ENCODE results near the gene EPHB6. TPM values are rescaled to one million over a fixed set of nuclear protein-coding genes. Genes with fewer than 3 reads are reported as not detected.

Gene EPHB6
- polyA plus RNA-seq, 1 donor from 2014 or later = 25.3 TPM

- TF ChIP-seq EZH2 (IDR thresholded peaks at IDR 0.05; ENCODE audit: borderline replicate concordance, insufficient read depth, low read length, poor library complexity, severe bottlenecking) (no peak), POLR2AphosphoS5 (IDR thresholded peaks at IDR 0.05) (no peak)
- Histone ChIP-seq H3F3A (ENCODE audit: insufficient read depth, low read length, poor library complexity, severe bottlenecking) (no peaks in the 10 kb centered on the region), H3K9me2 (ENCODE audit: insufficient read depth, low read length) (no peaks in the 10 kb centered on the region), H3K27me3 (ENCODE audit: insufficient read depth, low read depth, low read length) (no peaks in the 10 kb centered on the region), H3K9ac (ENCODE audit: low read length) (no peak overlapping the region), H4K20me1 (ENCODE audit: insufficient read depth) (no peaks in the 10 kb centered on the region), H3K36me3 (ENCODE audit: insufficient read depth, low read length) (no peaks in the 10 kb centered on the region), H3K27ac (ENCODE audit: low read length) (no peak overlapping the region), H2AFZ (ENCODE audit: low read depth, low read length) (no peak overlapping the region), H3K9me3 (ENCODE audit: low read length) (no peaks in the 10 kb centered on the region), H3K4me2 (ENCODE audit: low read length) (no peak overlapping the region), H3K4me3 (ENCODE audit: low read length) (no peak overlapping the region), H3K79me2 (replicated peaks; ENCODE audit: insufficient read depth, low read length) (no peaks in the 10 kb centered on the region)
These were observed 8.0 kb downstream of the EPHB6 start for GRCh38 chr7:142862786-142863400.

- no peaks in the 10 kb centered on the region for H3F3A ChIP-seq (ENCODE audit: insufficient read depth, low read length, poor library complexity, severe bottlenecking)
- H3K9me3 ChIP-seq (ENCODE audit: low read length) = no peaks in the 10 kb centered on the region
- no peaks in the 10 kb centered on the region for H3K79me2 ChIP-seq (replicated peaks; ENCODE audit: insufficient read depth, low read length)
- H3K9ac ChIP-seq (ENCODE audit: low read length) = no peak overlapping the region
- no peaks in the 10 kb centered on the region for H3K36me3 ChIP-seq (ENCODE audit: insufficient read depth, low read length)
- no peak overlapping the region for H3K27ac ChIP-seq (ENCODE audit: low read length)
- no peaks in the 10 kb centered on the region for H3K9me2 ChIP-seq (ENCODE audit: insufficient read depth, low read length)
- no peaks in the 10 kb centered on the region for H4K20me1 ChIP-seq (ENCODE audit: insufficient read depth)
- no peaks in the 10 kb centered on the region for H3K27me3 ChIP-seq (ENCODE audit: insufficient read depth, low read depth, low read length)
- H3K4me3 ChIP-seq (ENCODE audit: low read length) = no peak overlapping the region
- no peak overlapping the region for H2AFZ ChIP-seq (ENCODE audit: low read depth, low read length)
- no peak overlapping the region for H3K4me2 ChIP-seq (ENCODE audit: low read length)
- TF ChIP-seq CTCF (IDR thresholded peaks at IDR 0.05; ENCODE audit: poor library complexity, severe bottlenecking) (no peak), TAF1 (IDR thresholded peaks at IDR 0.05; ENCODE audit: low read depth) (no peak), POLR2AphosphoS5 (IDR thresholded peaks at IDR 0.05) (no peak), RAD21 (conservative IDR thresholded peaks at IDR 0.05) (no peak), EZH2 (IDR thresholded peaks at IDR 0.05; ENCODE audit: borderline replicate concordance, insufficient read depth, low read length, poor library complexity, severe bottlenecking) (no peak), MXI1 (conservative IDR thresholded peaks at IDR 0.05; ENCODE audit: poor library complexity, severe bottlenecking) (no peak), EP300 (conservative IDR thresholded peaks at IDR 0.05; ENCODE audit: poor library complexity, severe bottlenecking) (no peak), SMC3 (conservative IDR thresholded peaks at IDR 0.05; ENCODE audit: poor library complexity) (no peak), REST (IDR thresholded peaks at IDR 0.05; ENCODE audit: borderline replicate concordance) (no peak)
These were observed 9.2 kb downstream of the EPHB6 start for GRCh38 chr7:142863891-142864685.

Data from neural cell (in vitro differentiated cells).